ENCODE measurements around the gene STX1A. TPM values are rescaled to one million over a fixed set of nuclear protein-coding genes. Genes with fewer than 3 reads are reported as not detected.
"Not testable (repeated sequence)": the region's sequence is repeated elsewhere in the genome, so short reads cannot be mapped to it uniquely, and the experiment has no call there.

Gene STX1A
- polyA plus RNA-seq, 1 experiment: 12.9 TPM

DNA sequence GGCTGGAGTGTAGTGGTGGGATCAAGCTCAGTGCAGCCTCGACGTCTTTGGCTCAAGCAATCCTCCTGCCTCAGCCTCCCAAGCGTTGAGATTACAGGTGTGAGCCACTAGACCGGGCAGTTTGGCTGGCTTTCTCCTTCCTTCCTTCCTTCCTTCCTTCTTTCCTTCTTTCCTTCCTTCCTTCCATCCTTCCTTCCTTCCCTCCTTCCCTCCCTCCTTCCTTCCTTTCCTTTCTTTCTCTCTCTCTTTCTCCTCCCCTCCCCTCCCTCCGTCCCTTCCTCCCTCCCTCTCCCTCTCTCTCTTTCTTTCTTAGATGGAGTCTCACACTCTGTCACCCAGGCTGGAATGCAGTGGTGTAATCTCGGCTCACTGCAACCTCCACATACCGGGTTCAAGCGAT, 59.5 kb downstream of the STX1A start:
- POLR2A ChIA-PET: no interaction called here
- no peak for DNase-seq (ENCODE audit: low read depth, low spot score)
- no peak overlapping the region for H3K27ac ChIP-seq (ENCODE audit: low read depth, low read length)
- CTCF ChIA-PET: interaction anchor here (1.0 kb wide), 1 partner anchor 53 kb away, joined by 3 read pairs; no protein-coding TSS in a partner anchor
- no peak overlapping the region for H3K4me3 ChIP-seq (ENCODE audit: low read depth, low read length)
- H3K9me3 ChIP-seq (ENCODE audit: control insufficient read depth, insufficient read depth, low read length): no peaks in the 10 kb centered on the region; the same call in 1 of the 2 replicates
- TF ChIP-seq, protein P1, sequence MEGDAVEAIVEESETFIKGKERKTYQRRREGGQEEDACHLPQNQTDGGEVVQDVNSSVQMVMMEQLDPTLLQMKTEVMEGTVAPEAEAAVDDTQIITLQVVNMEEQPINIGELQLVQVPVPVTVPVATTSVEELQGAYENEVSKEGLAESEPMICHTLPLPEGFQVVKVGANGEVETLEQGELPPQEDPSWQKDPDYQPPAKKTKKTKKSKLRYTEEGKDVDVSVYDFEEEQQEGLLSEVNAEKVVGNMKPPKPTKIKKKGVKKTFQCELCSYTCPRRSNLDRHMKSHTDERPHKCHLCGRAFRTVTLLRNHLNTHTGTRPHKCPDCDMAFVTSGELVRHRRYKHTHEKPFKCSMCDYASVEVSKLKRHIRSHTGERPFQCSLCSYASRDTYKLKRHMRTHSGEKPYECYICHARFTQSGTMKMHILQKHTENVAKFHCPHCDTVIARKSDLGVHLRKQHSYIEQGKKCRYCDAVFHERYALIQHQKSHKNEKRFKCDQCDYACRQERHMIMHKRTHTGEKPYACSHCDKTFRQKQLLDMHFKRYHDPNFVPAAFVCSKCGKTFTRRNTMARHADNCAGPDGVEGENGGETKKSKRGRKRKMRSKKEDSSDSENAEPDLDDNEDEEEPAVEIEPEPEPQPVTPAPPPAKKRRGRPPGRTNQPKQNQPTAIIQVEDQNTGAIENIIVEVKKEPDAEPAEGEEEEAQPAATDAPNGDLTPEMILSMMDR (IDR thresholded peaks at IDR 0.05; ENCODE audit: low read depth, low read length): no peak
- H3K27me3 ChIP-seq (ENCODE audit: control insufficient read depth, insufficient read depth, low read length): peaks cover 9% of the 10 kb centered on the region

DNA sequence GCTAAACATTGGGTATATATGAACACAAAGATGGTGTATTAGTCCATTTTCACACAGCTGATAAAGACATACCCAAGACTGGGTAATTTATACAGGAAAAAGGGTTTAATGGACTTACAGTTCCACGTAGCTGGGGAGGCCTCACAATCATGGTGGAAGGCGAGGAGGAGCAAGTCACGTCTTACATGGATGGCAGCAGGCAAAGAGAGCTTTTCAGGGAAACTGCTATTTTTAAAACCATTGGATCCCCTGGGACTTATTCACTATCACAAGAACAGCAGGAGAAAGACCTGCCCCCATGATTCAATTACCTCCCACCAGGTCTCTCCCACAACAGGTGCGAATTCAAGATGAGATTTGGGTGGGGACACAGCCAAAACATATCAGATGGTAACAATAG, 64.2 kb downstream of the STX1A start:
- H3K9me3 ChIP-seq (ENCODE audit: control insufficient read depth, insufficient read depth, low read length); DNase-seq (ENCODE audit: low read depth, low spot score); CTCF ChIA-PET: not testable (repeated sequence)

DNA sequence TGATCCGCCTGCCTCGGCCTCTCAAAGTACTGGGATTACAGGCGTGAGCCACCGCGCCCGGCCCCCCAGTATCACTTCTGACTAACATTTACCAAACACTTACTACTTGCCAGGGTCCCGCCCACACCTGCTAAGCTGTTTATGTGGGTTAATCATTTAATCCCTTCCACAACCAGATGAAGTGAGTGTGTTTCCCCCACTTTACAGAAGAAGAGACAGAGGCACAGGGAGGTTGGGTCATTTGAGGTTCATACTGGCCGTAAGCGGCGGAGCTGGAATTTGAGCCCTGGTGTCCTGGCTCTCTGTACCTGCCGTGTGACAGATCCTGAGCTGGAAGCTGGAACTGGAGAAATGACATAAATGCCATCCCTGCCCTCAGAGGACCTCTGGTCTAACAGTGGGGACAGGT, 66.9 kb downstream of the STX1A start:
- Histone ChIP-seq H3K4me3 (ENCODE audit: low read depth, low read length) (no peak overlapping the region), H3K27me3 (ENCODE audit: control insufficient read depth, insufficient read depth, low read length) (peaks cover 31% of the 10 kb centered on the region), H3K27ac (ENCODE audit: low read depth, low read length) (no peak overlapping the region), H3K9me3 (ENCODE audit: control insufficient read depth, insufficient read depth, low read length) (no peaks in the 10 kb centered on the region)
- TF ChIP-seq, protein P1 (IDR thresholded peaks at IDR 0.05; ENCODE audit: low read depth, low read length): no peak
- no peak for DNase-seq (ENCODE audit: low read depth, low spot score)
- ChIA-PET POLR2A (no interaction called here), CTCF (interaction anchor here (1.4 kb wide), 1 partner anchor 46 kb away, joined by 4 read pairs; no protein-coding TSS in a partner anchor)

More for the DNA sequence above, 64.2 kb downstream of the STX1A start:
- POLR2A ChIA-PET: interaction anchor here (0.6 kb wide), 1 partner anchor 555 kb away, joined by 3 read pairs; the partner anchor contains the start of gene LAT2
- peaks cover 14% of the 10 kb centered on the region for H3K27me3 ChIP-seq (ENCODE audit: control insufficient read depth, insufficient read depth, low read length)
- H3K27ac ChIP-seq (ENCODE audit: low read depth, low read length); H3K4me3 ChIP-seq (ENCODE audit: low read depth, low read length): not testable (repeated sequence)

DNA sequence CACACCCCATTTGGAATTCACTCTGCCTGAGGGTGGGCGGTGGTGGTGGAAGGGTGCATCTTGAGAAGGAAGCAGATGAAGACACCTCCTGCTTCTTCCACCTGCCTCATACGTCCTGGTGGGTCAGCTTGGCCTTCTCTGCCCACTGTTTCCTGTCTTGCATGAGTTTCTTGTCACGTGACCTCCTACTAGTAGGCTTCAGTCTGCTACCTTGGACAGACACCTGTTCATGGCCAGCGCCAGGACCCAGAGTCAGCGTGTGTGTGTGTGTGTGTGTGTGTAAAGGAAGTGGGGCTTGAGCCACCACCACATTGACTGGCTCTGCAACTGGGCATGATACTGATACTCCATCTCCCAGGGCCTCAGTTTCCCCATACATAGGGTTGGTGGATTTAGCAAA, 68.9 kb downstream of the STX1A start:
- no peaks in the 10 kb centered on the region for H3K9me3 ChIP-seq (ENCODE audit: control insufficient read depth, insufficient read depth, low read length)
- no peak overlapping the region for H3K4me3 ChIP-seq (ENCODE audit: low read depth, low read length)
- CTCF ChIA-PET: no interaction called here
- POLR2A ChIA-PET: no interaction called here
- no peak overlapping the region for H3K27ac ChIP-seq (ENCODE audit: low read depth, low read length)
- TF ChIP-seq, protein P1 (IDR thresholded peaks at IDR 0.05; ENCODE audit: low read depth, low read length): no peak
- no peak for DNase-seq (ENCODE audit: low read depth, low spot score)
- peaks cover 51% of the 10 kb centered on the region for H3K27me3 ChIP-seq (ENCODE audit: control insufficient read depth, insufficient read depth, low read length)

DNA sequence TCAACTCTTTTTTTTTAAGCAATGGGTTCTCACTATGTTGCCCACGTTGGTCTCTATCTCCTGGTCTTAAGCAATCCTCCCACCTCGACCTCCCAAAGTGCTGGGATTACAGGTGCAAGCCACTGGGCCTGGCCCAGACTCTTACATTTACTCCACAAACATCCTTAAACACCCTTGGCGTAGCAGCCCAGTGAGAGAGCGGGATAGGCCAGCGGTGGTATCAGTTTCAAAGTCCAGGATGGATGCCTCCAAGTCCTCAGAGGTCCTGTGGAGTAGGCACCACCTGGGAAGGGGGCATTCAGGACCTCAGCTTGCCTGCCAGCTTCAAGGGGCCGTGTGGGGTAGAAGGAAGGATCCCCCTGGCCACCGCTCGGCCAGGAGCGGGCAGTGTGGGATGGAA, 69.9 kb downstream of the STX1A start:
- H3K27me3 ChIP-seq (ENCODE audit: control insufficient read depth, insufficient read depth, low read length): peaks cover 58% of the 10 kb centered on the region
- no peaks in the 10 kb centered on the region for H3K9me3 ChIP-seq (ENCODE audit: control insufficient read depth, insufficient read depth, low read length)
- H3K27ac ChIP-seq (ENCODE audit: low read depth, low read length): no peak overlapping the region
- TF ChIP-seq, protein P1 (IDR thresholded peaks at IDR 0.05; ENCODE audit: low read depth, low read length): no peak
- no peak overlapping the region for H3K4me3 ChIP-seq (ENCODE audit: low read depth, low read length)
- ChIA-PET CTCF (no interaction called here), POLR2A (no interaction called here)
- DNase-seq (ENCODE audit: low read depth, low spot score): no peak

Small RNA genes lying within 50 kb of the gene (small RNA-seq; reads per million reads assigned to genes)
- gene MIR4284 (ENCODE audit: insufficient read length, low read depth): not detected
- gene RN7SL265P (ENCODE audit: insufficient read length, low read depth): not detected

Other genes starting within 250 kb of the STX1A start
- 29.0 and 29.7 TPM in 2 replicates for gene BAZ1B, start 197.4 kb downstream of the STX1A start, polyA plus RNA-seq (2011; rRNA removed)
- 41.9 and 47.7 TPM in 2 replicates for gene BCL7B, start 162.0 kb downstream of the STX1A start, polyA plus RNA-seq (2011; rRNA removed)
- 34.7 and 45.8 TPM in 2 replicates for gene TBL2, start 141.1 kb downstream of the STX1A start, polyA plus RNA-seq (2011; rRNA removed)
- not detected in 2 replicates for gene MLXIPL, start 95.1 kb downstream of the STX1A start, polyA plus RNA-seq (2011; rRNA removed)
- gene VPS37D, start 51.8 kb downstream of the STX1A start, polyA plus RNA-seq (2011; rRNA removed): 1.8 and 3.7 TPM in 2 replicates
- gene DNAJC30, start 36.2 kb downstream of the STX1A start, polyA plus RNA-seq (2011; rRNA removed): 5.9 and 6.4 TPM in 2 replicates
- 48.6 and 49.5 TPM in 2 replicates for gene BUD23, start 36.1 kb downstream of the STX1A start, polyA plus RNA-seq (2011; rRNA removed)
- gene ABHD11, start 19.1 kb upstream of the STX1A start, polyA plus RNA-seq (2011; rRNA removed): 5.1 and 7.5 TPM in 2 replicates
- not detected in 2 replicates for gene CLDN3, start 50.6 kb upstream of the STX1A start, polyA plus RNA-seq (2011; rRNA removed)
- gene CLDN4, start 111.3 kb upstream of the STX1A start, polyA plus RNA-seq (2011; rRNA removed): 0.15 and 0.16 TPM in 2 replicates
- gene METTL27, start 122.8 kb upstream of the STX1A start, polyA plus RNA-seq (2011; rRNA removed): 2.6 and 4.4 TPM in 2 replicates
- gene TMEM270, start 141.5 kb upstream of the STX1A start, polyA plus RNA-seq (2011; rRNA removed): not detected in 2 replicates